ENCODE measurements around the gene IRX3. TPM values are rescaled to one million over a fixed set of nuclear protein-coding genes. Genes with fewer than 3 reads are reported as not detected.

IRX3 gene
- total RNA-seq, 6 experiments from 2014 or later, result 0.25 to 1.3 (median 0.61) TPM

GRCh38 chr16:54313789-54314188 is 27.2 kb upstream of the IRX3 start:
- no peaks in the 10 kb centered on the region for H3K27me3 ChIP-seq
- no peak for TF ChIP-seq POLR2A (IDR thresholded peaks at IDR 0.05)
- no peak for TF ChIP-seq CTCF (IDR thresholded peaks at IDR 0.05)
- no peaks in the 10 kb centered on the region for H3K4me1 ChIP-seq
- 71% methylated on average over 4 of the region's 4 CpGs for WGBS (ENCODE audit: insufficient coverage, low coverage, low lambda C conversion rate, missing lambda C conversion rate)
- H3K4me3 ChIP-seq, result no peak overlapping the region
- H3K36me3 ChIP-seq, result no peaks in the 10 kb centered on the region
- no peak overlapping the region for H3K27ac ChIP-seq
- DNase-seq, result no peak
- ATAC-seq, result no peak
- intact Hi-C loops (cut with DNase I), result no loop called here
- no peaks in the 10 kb centered on the region for H3K9me3 ChIP-seq

GRCh38 chr16:54312502-54312991 is 26.0 kb upstream of the IRX3 start:
- H3K4me1 ChIP-seq, result no peaks in the 10 kb centered on the region
- no peak overlapping the region for H3K27ac ChIP-seq
- no peaks in the 10 kb centered on the region for H3K36me3 ChIP-seq
- TF ChIP-seq POLR2A (IDR thresholded peaks at IDR 0.05) (no peak), CTCF (IDR thresholded peaks at IDR 0.05) (no peak)
- no peak overlapping the region for H3K4me3 ChIP-seq
- H3K27me3 ChIP-seq, result no peaks in the 10 kb centered on the region
- no peaks in the 10 kb centered on the region for H3K9me3 ChIP-seq
- intact Hi-C loops (cut with DNase I), result no loop called here
- ATAC-seq, result no peak
- no peak for DNase-seq
- 90% methylated on average over 1 of the region's 3 CpGs for WGBS (ENCODE audit: insufficient coverage, low coverage, low lambda C conversion rate, missing lambda C conversion rate)

GRCh38 chr16:54309341-54309740 is 22.8 kb upstream of the IRX3 start:
- ATAC-seq (no peak), DNase-seq (no peak)
- Histone ChIP-seq H3K9me3 (no peaks in the 10 kb centered on the region), H3K4me1 (no peaks in the 10 kb centered on the region), H3K27ac (no peak overlapping the region), H3K4me3 (no peak overlapping the region), H3K36me3 (no peaks in the 10 kb centered on the region), H3K27me3 (no peaks in the 10 kb centered on the region)
- intact Hi-C loops (cut with DNase I), result no loop called here
- WGBS (ENCODE audit: insufficient coverage, low coverage, low lambda C conversion rate, missing lambda C conversion rate), result 27% methylated on average over 5 of the region's 5 CpGs
- TF ChIP-seq POLR2A (IDR thresholded peaks at IDR 0.05) (no peak), CTCF (IDR thresholded peaks at IDR 0.05) (no peak)

- ATAC-seq (no peak), DNase-seq (no peak)
- H3K9me3 ChIP-seq, result no peaks in the 10 kb centered on the region
- H3K4me3 ChIP-seq, result no peak overlapping the region
- no peaks in the 10 kb centered on the region for H3K4me1 ChIP-seq
- no peak overlapping the region for H3K27ac ChIP-seq
- H3K36me3 ChIP-seq, result no peaks in the 10 kb centered on the region
- 78% methylated on average over 1 of the region's 3 CpGs for WGBS (ENCODE audit: insufficient coverage, low coverage, low lambda C conversion rate, missing lambda C conversion rate)
- H3K27me3 ChIP-seq, result no peaks in the 10 kb centered on the region
- intact Hi-C loops (cut with DNase I), result no loop called here
- TF ChIP-seq POLR2A (IDR thresholded peaks at IDR 0.05), result no peak
- TF ChIP-seq CTCF (IDR thresholded peaks at IDR 0.05), result no peak
These were observed 18.5 kb upstream of the IRX3 start for GRCh38 chr16:54305080-54305479.

GRCh38 chr16:54303613-54304012 is 17.0 kb upstream of the IRX3 start:
- Histone ChIP-seq H3K36me3 (no peaks in the 10 kb centered on the region), H3K27ac (no peak overlapping the region), H3K9me3 (no peaks in the 10 kb centered on the region), H3K4me1 (no peaks in the 10 kb centered on the region), H3K4me3 (no peak overlapping the region), H3K27me3 (no peaks in the 10 kb centered on the region)
- DNase-seq (no peak), ATAC-seq (no peak)
- intact Hi-C loops (cut with DNase I), result no loop called here
- TF ChIP-seq POLR2A (IDR thresholded peaks at IDR 0.05) (no peak), CTCF (IDR thresholded peaks at IDR 0.05) (no peak)
- WGBS (ENCODE audit: insufficient coverage, low coverage, low lambda C conversion rate, missing lambda C conversion rate), result 69% methylated on average over 7 of the region's 8 CpGs

Measured in right lobe of liver (tissue), 6 donors.